H9 (cell line): ENCODE measurements around the gene RAMP3. TPM values are rescaled to one million over a fixed set of nuclear protein-coding genes. Genes with fewer than 3 reads are reported as not detected.
A peak's percentile ranks its signal among the peaks of the same experiment; 100 is the strongest.

ENCODE experiments used
- DNase-seq: peaks from one replicate; pipeline ENCODE4 v3.0.0-alpha.2; 2017
- H2AFZ ChIP-seq: one replicate; pipeline ENCODE4 v1.6.1; 2013; ENCODE audit warnings: mild to moderate bottlenecking, low read length, control low read depth, moderate library complexity
- H2AK5ac ChIP-seq: 2 replicates; pipeline ENCODE4 v1.6.1; 2013; ENCODE audit warnings: low read length, control low read depth, mixed read lengths; ENCODE audit not compliant: insufficient read length
- H2BK120ac ChIP-seq: one replicate; pipeline ENCODE4 v1.6.1; 2013; ENCODE audit warnings: low read depth, mild to moderate bottlenecking, low read length, control low read depth, inconsistent platforms; ENCODE audit not compliant: poor library complexity, severe bottlenecking
- H2BK12ac ChIP-seq: 2 replicates; pipeline ENCODE4 v1.6.1; 2013; ENCODE audit warnings: low read length, control low read depth, mixed read lengths, low read depth; ENCODE audit not compliant: insufficient read length
- H2BK15ac ChIP-seq: 2 replicates; pipeline ENCODE4 v1.6.1; 2013; ENCODE audit warnings: low read depth, low read length, control low read depth
- H2BK20ac ChIP-seq: one replicate; pipeline ENCODE4 v1.6.1; 2013; ENCODE audit warnings: low read depth, mild to moderate bottlenecking, low read length, control low read depth, inconsistent platforms; ENCODE audit not compliant: poor library complexity, severe bottlenecking
- H2BK5ac ChIP-seq: 2 replicates; pipeline ENCODE4 v1.6.1; 2013; ENCODE audit warnings: low read length, control low read depth, mixed read lengths; ENCODE audit not compliant: insufficient read length
- H3K14ac ChIP-seq: 2 replicates; pipeline ENCODE4 v1.6.1; 2013; ENCODE audit warnings: low read length, control low read depth; ENCODE audit not compliant: insufficient read depth
- H3K18ac ChIP-seq: 2 replicates; pipeline ENCODE4 v1.6.1; 2013; ENCODE audit warnings: low read depth, mild to moderate bottlenecking, mixed read lengths, low read length, control low read depth; ENCODE audit not compliant: insufficient read length
- H3K23ac ChIP-seq: 2 replicates; pipeline ENCODE4 v1.6.1; 2013; ENCODE audit warnings: low read length, control low read depth, mixed read lengths, low read depth; ENCODE audit not compliant: insufficient read length
- H3K23me2 ChIP-seq: 2 replicates; pipeline ENCODE4 v1.6.1; 2013; ENCODE audit warnings: low read depth, mild to moderate bottlenecking, mixed read lengths, low read length, control low read depth; ENCODE audit not compliant: insufficient read length, poor library complexity, severe bottlenecking
- H3K27ac ChIP-seq: 2 replicates; pipeline ENCODE4 v1.5.1; 2013; ENCODE audit warnings: low read length, control low read depth, mixed read lengths, low read depth; ENCODE audit not compliant: insufficient read length
- H3K27me3 ChIP-seq: 2 replicates; pipeline ENCODE4 v1.6.1; 2013; ENCODE audit warnings: low read length, control low read depth, inconsistent platforms; ENCODE audit not compliant: insufficient read depth
- H3K4ac ChIP-seq: 2 replicates; pipeline ENCODE4 v1.6.1; 2013; ENCODE audit warnings: low read depth, mild to moderate bottlenecking, control low read depth, inconsistent platforms, low read length, moderate library complexity
- H3K4me1 ChIP-seq: 2 replicates; pipeline ENCODE4 v1.6.1; 2013; ENCODE audit warnings: low read length, control low read depth, inconsistent platforms; ENCODE audit not compliant: insufficient read depth
- H3K4me2 ChIP-seq: 2 replicates; pipeline ENCODE4 v1.6.1; 2013; ENCODE audit warnings: low read length, control low read depth, mixed read lengths; ENCODE audit not compliant: insufficient read length, insufficient read depth
- H3K56ac ChIP-seq: 2 replicates; pipeline ENCODE4 v1.6.1; 2013; ENCODE audit warnings: low read depth, mild to moderate bottlenecking, mixed read lengths, low read length, control low read depth; ENCODE audit not compliant: insufficient read length
- H3K79me1 ChIP-seq: 2 replicates; pipeline ENCODE4 v1.6.1; 2013; ENCODE audit warnings: low read depth, mild to moderate bottlenecking, moderate library complexity, low read length, control low read depth, inconsistent platforms; ENCODE audit not compliant: insufficient read depth, poor library complexity, severe bottlenecking
- H3K79me2 ChIP-seq: 2 replicates; pipeline ENCODE4 v1.6.1; 2013; ENCODE audit warnings: low read length, control low read depth, inconsistent platforms; ENCODE audit not compliant: insufficient read depth
- H3K9ac ChIP-seq: 2 replicates; pipeline ENCODE4 v1.6.1; 2013; ENCODE audit warnings: low read length, control low read depth, mixed read lengths; ENCODE audit not compliant: insufficient read length; ENCODE audit errors: extremely low read depth
- H3K9me3 ChIP-seq: one replicate; pipeline ENCODE4 v1.6.1; 2013; ENCODE audit warnings: low read depth, low read length, inconsistent platforms; ENCODE audit not compliant: control insufficient read depth
- H3T11ph ChIP-seq: one replicate; pipeline ENCODE4 v1.6.1; 2013; ENCODE audit warnings: mild to moderate bottlenecking, low read length, control low read depth, inconsistent platforms
- H4K20me1 ChIP-seq: one replicate; pipeline ENCODE4 v1.6.1; 2013; ENCODE audit not compliant: control insufficient read depth, insufficient read length, insufficient read depth
- H4K5ac ChIP-seq: 2 replicates; pipeline ENCODE4 v1.6.1; 2013; ENCODE audit warnings: low read depth, mild to moderate bottlenecking, mixed read lengths, low read length, control low read depth; ENCODE audit not compliant: insufficient read length
- H4K8ac ChIP-seq: replicated peaks from 2 replicates; pipeline ENCODE4 v1.6.1; 2013; ENCODE audit warnings: low read length, control low read depth, mixed read lengths, low read depth; ENCODE audit not compliant: insufficient read length
- H4K91ac ChIP-seq: 2 replicates; pipeline ENCODE4 v1.6.1; 2013; ENCODE audit warnings: low read depth, mild to moderate bottlenecking, moderate library complexity, mixed read lengths, low read length, control low read depth; ENCODE audit not compliant: insufficient read length
- H3K27ac Mint-ChIP-seq, 3 experiments: 2 replicates in 2 of 3; 3 replicates in 1 of 3; pipeline ENCODE4 v1.8.0; 2020 to 2021; ENCODE audit warnings: mixed read lengths in 3 of 3, mild to moderate bottlenecking in 1 of 3, moderate library complexity in 1 of 3
- H3K27me3 Mint-ChIP-seq: 2 replicates; pipeline ENCODE4 v1.8.0; 2021; ENCODE audit warnings: low read depth, mild to moderate bottlenecking, moderate library complexity, mixed read lengths
- H3K36me3 Mint-ChIP-seq, 3 experiments: 2 replicates in 2 of 3; 3 replicates in 1 of 3; pipeline ENCODE4 v1.8.0; 2020 to 2021; ENCODE audit warnings: low read depth in 3 of 3, mixed read lengths in 3 of 3; ENCODE audit not compliant: insufficient read depth in 1 of 3
- H3K4me1 Mint-ChIP-seq, 2 experiments: 2 replicates each; pipeline ENCODE4 v1.8.0; 2020; ENCODE audit warnings: mixed read lengths in 2 of 2
- H3K4me3 Mint-ChIP-seq, 2 experiments: 2 replicates in 1 of 2; 3 replicates in 1 of 2; pipeline ENCODE4 v1.8.0; 2020 to 2021; ENCODE audit warnings: mild to moderate bottlenecking in 2 of 2, mixed read lengths in 2 of 2, moderate library complexity in 1 of 2
- H3K9me3 Mint-ChIP-seq, 2 experiments: 2 replicates in 1 of 2; 3 replicates in 1 of 2; pipeline ENCODE4 v1.8.0; 2020; ENCODE audit warnings: mild to moderate bottlenecking in 2 of 2, mixed read lengths in 2 of 2, moderate library complexity in 1 of 2
- CTCF ChIP-seq: fragments of 200-600 bp; sonication (generic); conservative IDR thresholded peaks from 3 replicates; pipeline ENCODE4 v1.8.0; 2021; ENCODE audit warnings: antibody characterized with exemption, mild to moderate bottlenecking
- WGBS: extraction: QIAGEN DNeasy Blood & Tissue Kit; methylation state at CpG from one replicate; pipeline ENCODE4 v1.1.7; 2013; ENCODE audit warnings: missing lambda C conversion rate, low lambda C conversion rate, mixed read lengths; ENCODE audit not compliant: insufficient read length; ENCODE audit errors: extremely low coverage; 5-methylcytosine and 5-hydroxymethylcytosine counted together
- total RNA-seq: library from RNA; stranded (reverse); gene quantifications from 2 replicates; pipeline ENCODE4 v1.2.1, GENCODE V29; 2021

Gene RAMP3
- total RNA-seq, 1 experiment from 2014 or later, result 0.63 TPM

DNA sequence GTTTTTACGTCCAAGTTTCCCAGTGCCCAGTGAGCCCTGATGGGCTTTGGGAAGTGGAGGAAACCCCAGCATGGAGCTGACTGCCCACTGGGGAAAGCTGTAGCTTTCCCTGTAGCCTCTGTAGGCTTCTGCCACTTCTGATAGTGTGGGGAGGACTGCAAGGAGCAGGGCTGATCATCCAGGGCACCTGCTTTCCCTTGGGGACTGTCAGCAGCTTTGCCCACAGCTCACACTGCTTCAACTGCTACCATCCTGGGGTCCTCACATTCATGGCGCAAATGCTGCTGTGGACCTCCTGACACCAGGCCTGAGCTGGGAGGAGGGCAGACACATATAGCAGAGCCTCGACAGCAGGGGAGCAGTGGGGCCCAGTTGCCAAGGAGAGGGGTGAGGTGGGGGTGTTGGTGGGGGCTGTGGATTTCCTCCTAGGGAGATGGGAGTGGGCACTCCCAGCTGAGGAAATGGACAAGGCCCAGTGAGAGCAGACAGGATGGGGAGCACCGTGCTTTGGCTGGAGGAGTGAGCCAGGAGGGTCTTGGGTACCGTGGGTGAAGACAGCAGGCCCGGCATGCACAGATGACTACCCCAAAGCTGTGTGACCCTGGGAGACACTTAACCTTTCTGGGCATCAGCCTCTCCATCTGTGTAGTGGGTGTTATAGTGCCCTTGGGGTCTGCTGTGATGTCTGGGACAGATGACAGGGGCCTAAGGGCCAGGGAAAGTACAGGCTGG is 16.2 kb downstream of the RAMP3 start:
- no peak overlapping the region; a peak in 1 of 5 replicates for H3K4me3 Mint-ChIP-seq
- no peaks in the 10 kb centered on the region; a peak in 1 of 4 replicates for H3K4me1 Mint-ChIP-seq

More for the DNA sequence above, 16.2 kb downstream of the RAMP3 start:
- H3K36me3 Mint-ChIP-seq, result no peaks in the 10 kb centered on the region
- no peak overlapping the region for H2BK15ac ChIP-seq
- H3K56ac ChIP-seq, result no peak overlapping the region
- peaks cover 4% of the 10 kb centered on the region; the same call in 1 of the 2 replicates for H3K27me3 Mint-ChIP-seq
- H3K9ac ChIP-seq, result no peak overlapping the region
- no peak overlapping the region for H3K27ac ChIP-seq
- H3K23me2 ChIP-seq, result no peaks in the 10 kb centered on the region
- no peak overlapping the region for H3K18ac ChIP-seq
- no peak overlapping the region for H2BK12ac ChIP-seq
- H2BK5ac ChIP-seq, result no peak overlapping the region
- no peak overlapping the region for H2BK20ac ChIP-seq
- no peak overlapping the region for H2AK5ac ChIP-seq
- H2AFZ ChIP-seq, result no peak overlapping the region
- WGBS, result no CpG with 5 or more reads among the region's 6 CpGs
- H2BK120ac ChIP-seq, result no peak overlapping the region
- H3K79me2 ChIP-seq, result no peaks in the 10 kb centered on the region
- H3T11ph ChIP-seq, result no peak overlapping the region
- H4K8ac ChIP-seq, result no peak overlapping the region
- no peaks in the 10 kb centered on the region for H3K27me3 ChIP-seq
- TF ChIP-seq CTCF, result no peak
- H4K20me1 ChIP-seq, result no peaks in the 10 kb centered on the region
- peak overlapping the region in 1 of 3 experiments; percentile 81; a peak in 1 of 7 replicates for H3K27ac Mint-ChIP-seq
- H3K4me2 ChIP-seq, result no peak overlapping the region
- H3K9me3 ChIP-seq, result no peaks in the 10 kb centered on the region
- no peak for DNase-seq
- H3K79me1 ChIP-seq, result no peaks in the 10 kb centered on the region
- H3K9me3 Mint-ChIP-seq, result no peaks in the 10 kb centered on the region
- no peak overlapping the region for H4K5ac ChIP-seq
- no peak overlapping the region for H4K91ac ChIP-seq
- no peak overlapping the region for H3K14ac ChIP-seq
- no peak overlapping the region for H3K23ac ChIP-seq
- no peak overlapping the region for H3K4ac ChIP-seq
- H3K4me1 ChIP-seq, result no peaks in the 10 kb centered on the region
